Measurements from ENCODE around the gene WASHC4. TPM values are rescaled to one million over a fixed set of nuclear protein-coding genes. Genes with fewer than 3 reads are reported as not detected.

Gene WASHC4
- polyA plus RNA-seq, 1 of the 3 experiments (the other 2 are of a cell fraction): 11.2 TPM

- ChIA-PET POLR2A (no interaction called here), CTCF (interaction anchor here (1.5 kb wide), 1 partner anchor 718 kb away, joined by 4 read pairs; no protein-coding TSS in a partner anchor)
- no peak overlapping the region for H3K9ac ChIP-seq
- no peak overlapping the region for H3K4me2 ChIP-seq
- no peaks in the 10 kb centered on the region for H3K79me2 ChIP-seq (ENCODE audit: insufficient read depth)
- H2AFZ ChIP-seq (ENCODE audit: low read depth): no peak overlapping the region
- DNase-seq: no peak
- no peaks in the 10 kb centered on the region for H4K20me1 ChIP-seq (ENCODE audit: insufficient read depth)
- no peaks in the 10 kb centered on the region for H3K36me3 ChIP-seq (replicated peaks in 1 of 2; ENCODE audit: control insufficient read depth in 1 of 2, insufficient read depth in 2 of 2, low read length in 1 of 2)
- H3K9me3 ChIP-seq: no peaks in the 10 kb centered on the region
- TF ChIP-seq FOXJ3 (CRISPR knock-in tag; IDR thresholded peaks at IDR 0.05) (no peak), REST (IDR thresholded peaks at IDR 0.05; ENCODE audit: low read depth, low read length) (no peak), CTCF (IDR thresholded peaks at IDR 0.05) (no peak), IRF3 (IDR thresholded peaks at IDR 0.05; ENCODE audit: low read depth, low read length) (no peak), ZBTB33 (IDR thresholded peaks at IDR 0.05; ENCODE audit: borderline replicate concordance, low read depth) (no peak), RAD21 (IDR thresholded peaks at IDR 0.05; ENCODE audit: low read length) (no peak), SIN3A (IDR thresholded peaks at IDR 0.05; ENCODE audit: borderline replicate concordance, low read depth, low read length) (no peak), TEAD4 (IDR thresholded peaks at IDR 0.05; ENCODE audit: borderline replicate concordance, insufficient read depth) (no peak), CHD2 (IDR thresholded peaks at IDR 0.05; ENCODE audit: low read length, partially characterized antibody) (no peak), GATA2 (CRISPR knock-in tag; IDR thresholded peaks at IDR 0.05) (no peak), FOXM1 (IDR thresholded peaks at IDR 0.05; ENCODE audit: low read depth) (no peak), MEF2A (IDR thresholded peaks at IDR 0.05; ENCODE audit: borderline replicate concordance, low read depth) (no peak), FOSL2 (IDR thresholded peaks at IDR 0.05; ENCODE audit: borderline replicate concordance, low read depth) (no peak), RFX5 (IDR thresholded peaks at IDR 0.05; ENCODE audit: low read length) (no peak), MXI1 (IDR thresholded peaks at IDR 0.05; ENCODE audit: low read depth, low read length) (no peak)
- no peak overlapping the region for H3K27ac ChIP-seq (ENCODE audit: low read depth in 2 of 2, low read length in 1 of 2)
- WGBS (ENCODE audit: low lambda C conversion rate): 83% methylated on average over 1 of the region's 1 CpG
- no peaks in the 10 kb centered on the region for H3K9me2 ChIP-seq
- H3F3A ChIP-seq (replicated peaks; ENCODE audit: insufficient read depth): peaks cover 3% of the 10 kb centered on the region
- no peaks in the 10 kb centered on the region for H3K27me3 ChIP-seq (ENCODE audit: insufficient read depth)
- H3K4me1 ChIP-seq (ENCODE audit: control insufficient read depth in 1 of 2, insufficient read depth in 2 of 2, low read depth in 1 of 2, low read length in 1 of 2): 0 out of 4 replicates have a peak, but pooled peaks cover 0 to 4% of the 10 kb centered on the region in 2 experiments
- H3K4me3 ChIP-seq (ENCODE audit: low read depth in 2 of 2, low read length in 1 of 2): no peak overlapping the region
Measured at GRCh38 chr12:105099356-105099755, 8.2 kb upstream of the WASHC4 start.

Data from SK-N-SH (cell line).